K562 treated with DMSO at 1 percent for 12 hours (cell line): ENCODE measurements around the gene SLC38A1. TPM values are rescaled to one million over a fixed set of nuclear protein-coding genes. Genes with fewer than 3 reads are reported as not detected.

Source experiments
- total RNA-seq: library from RNA; unstranded; fragments of 300-600 nt; gene quantifications from 2 replicates; pipeline ENCODE4 v1.2.3, GENCODE V29; 2022; ENCODE audit not compliant: insufficient read depth

Gene SLC38A1
- total RNA-seq, result 12.9 and 68.3 TPM in 2 replicates

GRCh38 chr12:46268583-46269428 lies at the start of gene SLC38A1:
Gene SLC38A1 (minus strand): TSS chr12:46269043. CDS start chr12:46239800, 29,243 bp downstream.

Other genes with a start within 250 kb of the SLC38A1 start
- 27.2 and 128 TPM in 2 replicates for gene SLC38A2, start 103.7 kb upstream of the SLC38A1 start, total RNA-seq